ENCODE results near the gene ZRANB3.
"Not testable (repeated sequence)": the region's sequence is repeated elsewhere in the genome, so short reads cannot be mapped to it uniquely, and the experiment has no call there.

Gene ZRANB3

DNA sequence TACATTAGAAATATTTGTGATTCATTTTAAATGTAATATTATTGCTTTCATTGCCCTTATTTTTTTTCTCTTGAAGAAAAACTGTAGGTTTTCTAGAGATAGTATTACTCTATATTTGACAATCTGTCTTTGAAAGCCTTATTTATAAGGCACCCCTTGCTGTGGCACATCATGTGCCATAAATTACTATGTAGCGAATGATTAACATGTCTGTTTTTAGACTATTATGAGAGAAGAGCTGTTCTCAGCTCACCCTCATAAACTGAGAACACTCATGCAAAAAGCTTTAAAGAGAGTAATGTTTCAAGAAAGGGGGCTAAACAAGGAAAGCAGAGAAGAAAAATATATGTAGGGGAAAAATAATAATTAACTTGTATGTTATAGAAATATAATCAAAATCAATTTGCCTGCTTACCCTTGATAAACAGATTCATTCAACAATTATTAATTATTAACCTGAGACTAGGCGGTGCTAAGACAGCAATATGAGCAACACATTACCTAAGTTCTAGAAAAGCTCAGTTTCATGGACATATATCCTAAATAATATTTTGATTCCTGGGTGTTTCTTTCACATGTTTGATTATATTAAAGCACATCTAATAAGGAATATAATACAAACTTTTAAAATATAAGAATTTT is 409.9 kb downstream of the ZRANB3 start:
- DNase-seq: no peak

GRCh38 chr2:135119582-135119981 is 411.4 kb downstream of the ZRANB3 start:
- no peak for DNase-seq

DNA sequence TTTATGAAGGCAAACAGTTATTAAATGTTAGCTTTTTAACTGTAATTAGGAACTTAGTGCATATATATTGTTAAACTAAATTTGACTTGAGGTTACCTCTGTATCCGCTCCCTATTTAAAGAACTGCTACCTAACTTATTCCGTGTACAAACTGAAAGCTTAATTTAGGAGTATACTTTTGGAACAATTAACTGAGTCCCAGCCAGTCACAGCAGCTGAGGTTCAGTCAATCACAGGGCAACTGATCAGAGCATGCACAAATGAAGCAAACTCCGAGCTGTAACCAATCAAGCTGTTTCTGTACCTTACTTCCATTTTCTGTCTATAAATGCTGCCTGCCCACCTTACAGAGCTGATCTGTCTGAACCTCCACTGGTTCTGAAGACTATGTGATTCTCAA is 417.7 kb downstream of the ZRANB3 start:
- no peak for DNase-seq

- DNase-seq: not testable (repeated sequence)
Measured at GRCh38 chr2:135105513-135106316, 425.3 kb downstream of the ZRANB3 start.

GRCh38 chr2:135103843-135104242 is 427.2 kb downstream of the ZRANB3 start:
- no peak for DNase-seq

DNA sequence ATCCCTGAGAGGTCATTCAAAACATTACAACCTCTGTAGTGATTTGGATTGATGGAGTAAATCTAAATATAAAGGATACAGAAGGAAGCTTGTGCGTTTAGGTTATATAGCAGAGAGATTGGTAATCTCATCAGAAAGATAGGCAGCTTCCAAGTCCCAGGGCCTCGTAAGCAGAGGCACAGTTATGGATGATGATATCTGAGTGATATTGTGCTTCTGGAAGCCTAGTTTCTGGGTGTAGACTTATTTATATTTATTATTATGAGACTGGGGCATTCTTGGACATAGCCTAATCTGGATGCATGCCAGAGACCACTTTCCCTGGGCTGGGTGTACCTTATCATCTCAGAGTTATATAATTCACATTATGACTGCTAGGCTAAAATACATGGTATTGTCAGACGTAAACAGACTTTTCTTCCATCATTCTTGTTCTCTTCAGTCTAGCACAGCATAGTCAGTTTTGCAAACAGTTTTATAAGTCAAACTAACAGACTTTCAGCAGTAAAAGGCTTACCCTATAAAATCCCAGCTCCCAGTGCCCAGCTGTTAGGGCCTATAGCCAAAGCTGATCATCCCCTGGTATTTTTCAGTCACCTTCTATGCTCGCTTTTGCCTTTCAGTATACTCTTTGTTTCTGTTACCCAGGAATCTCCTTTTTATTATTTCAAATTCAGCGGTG is 431.1 kb downstream of the ZRANB3 start:
- DNase-seq: no peak

DNA sequence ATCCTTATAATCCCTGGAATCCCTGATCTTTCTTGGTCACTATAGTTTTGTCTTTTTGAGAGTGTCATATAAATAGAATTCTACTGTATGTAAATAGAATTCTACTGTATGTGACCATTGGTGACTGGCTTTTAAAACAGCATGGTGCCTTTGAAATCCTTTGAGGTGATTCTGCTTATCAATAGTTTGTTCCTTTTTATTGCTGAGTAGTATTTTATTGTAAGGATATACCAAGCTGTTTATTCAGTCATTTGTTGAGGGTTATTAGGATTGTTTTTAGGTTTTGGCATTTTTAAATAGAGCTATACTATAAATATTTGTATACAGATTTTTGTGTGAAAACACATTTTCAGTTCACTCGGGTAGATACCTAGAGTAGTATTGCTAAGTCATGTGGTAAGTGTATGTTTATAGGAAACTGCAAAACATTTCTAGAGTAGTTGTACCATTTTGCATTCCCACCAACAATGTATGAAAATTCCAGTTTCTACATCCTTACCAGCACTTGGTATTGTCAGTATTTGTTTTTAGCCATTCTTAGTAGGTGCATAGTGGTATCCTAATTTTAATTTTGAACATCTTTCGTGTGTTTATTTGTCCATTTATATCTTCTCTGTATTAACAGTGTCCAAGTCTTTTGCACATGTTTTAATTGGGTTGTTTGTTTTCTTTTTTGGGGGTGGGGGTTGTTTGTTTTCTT is 433.3 kb downstream of the ZRANB3 start:
- DNase-seq: no peak

DNA sequence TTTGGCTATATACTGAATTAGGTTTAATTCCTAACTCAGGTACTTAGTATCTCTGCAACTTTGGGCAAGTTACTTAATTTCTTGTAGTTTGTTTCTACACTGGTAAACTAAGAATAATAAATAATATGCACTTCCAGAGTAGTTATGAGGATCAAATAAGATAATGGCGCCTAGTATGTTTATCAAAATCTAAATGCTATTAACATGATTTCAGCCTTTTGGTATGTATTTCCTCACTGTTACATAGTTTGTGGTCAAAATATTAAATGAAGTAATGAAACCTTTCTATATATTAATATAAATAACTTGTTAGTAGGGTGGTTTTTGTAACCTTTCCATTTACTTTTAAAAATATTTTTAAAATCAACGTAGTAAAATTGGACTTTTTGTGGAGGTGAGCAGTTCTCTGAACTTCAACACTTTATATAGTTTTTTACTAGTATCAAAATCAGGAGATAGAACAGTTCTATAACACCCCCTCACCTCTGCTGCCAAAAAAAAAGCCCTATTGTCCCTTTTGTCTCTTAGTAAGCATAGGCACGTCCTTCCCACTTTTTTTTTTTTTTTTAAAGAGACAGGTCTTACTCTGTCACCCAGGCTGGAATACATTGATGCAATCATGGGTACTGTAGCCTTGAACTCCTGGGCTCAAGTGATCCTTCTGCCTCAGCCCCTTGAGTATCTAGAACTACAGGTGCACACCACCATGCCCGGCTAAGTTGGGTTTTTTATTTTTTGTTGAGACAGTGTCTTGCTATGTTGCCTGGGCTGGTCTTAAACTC is 434.2 kb downstream of the ZRANB3 start:
- DNase-seq: no peak

DNA sequence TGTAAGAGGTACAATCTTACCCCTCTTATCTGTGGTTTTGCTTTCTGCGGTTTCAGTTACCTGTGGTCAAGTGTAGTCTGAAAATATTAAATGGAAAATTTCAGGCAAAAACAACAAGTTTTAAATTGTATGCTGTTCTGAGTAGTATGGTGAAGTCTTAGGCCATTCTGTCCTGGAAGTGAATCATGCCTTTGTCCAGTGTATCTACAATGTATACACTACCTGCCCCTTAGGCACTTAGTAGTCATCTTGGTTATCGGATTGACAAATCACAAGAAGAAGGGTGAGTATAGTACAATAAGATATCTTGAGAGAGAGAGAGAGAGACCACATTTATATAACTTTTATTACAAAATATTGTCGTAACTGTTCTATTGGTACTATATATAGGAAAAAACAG is 435.4 kb downstream of the ZRANB3 start:
- no peak for DNase-seq

DNA sequence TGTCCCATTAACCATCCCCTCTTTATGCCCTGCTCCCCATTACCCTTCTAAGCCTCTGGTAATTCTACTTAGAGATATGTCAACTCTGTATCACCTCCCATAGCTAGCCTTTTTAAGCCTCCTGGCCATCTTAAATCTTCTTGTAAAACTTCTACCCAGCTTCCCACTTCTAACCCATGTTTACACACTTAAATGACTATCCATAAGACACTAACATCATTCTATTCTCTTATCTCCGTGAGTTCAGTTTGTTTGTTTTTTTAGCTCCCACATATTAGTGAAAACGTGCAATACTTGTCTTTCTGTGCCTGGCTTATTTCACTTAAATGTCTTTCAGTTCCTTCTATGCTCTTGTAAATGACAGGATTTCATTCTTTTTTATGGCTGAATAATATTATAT is 436.5 kb downstream of the ZRANB3 start:
- no peak for DNase-seq

GRCh38 chr2:135093670-135094330 is 437.2 kb downstream of the ZRANB3 start:
- peak; percentile 29 for DNase-seq

GRCh38 chr2:135093193-135093592 is 437.8 kb downstream of the ZRANB3 start:
- DNase-seq: no peak

GRCh38 chr2:135091681-135092080 is 439.3 kb downstream of the ZRANB3 start:
- DNase-seq: no peak

DNA sequence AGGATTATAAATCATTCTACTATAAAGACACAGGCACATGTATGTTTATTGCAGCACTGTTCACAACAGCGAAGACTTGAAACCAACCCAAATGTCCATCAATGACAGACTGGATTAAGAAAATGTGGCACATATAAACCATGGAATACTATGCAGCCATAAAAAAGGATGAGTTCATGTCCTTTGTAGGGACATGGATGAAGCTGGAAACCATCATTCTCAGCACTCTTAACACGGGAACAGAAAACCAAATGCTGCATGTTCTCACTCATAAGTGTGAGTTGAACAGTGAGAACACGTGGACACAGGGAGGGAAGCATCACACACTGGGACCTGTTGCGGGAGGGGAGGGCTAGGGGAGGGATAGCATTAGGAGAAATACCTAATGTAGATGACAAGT is 441.4 kb downstream of the ZRANB3 start:
- DNase-seq: not testable (repeated sequence)
